HEK293 (cell line): ENCODE results near the gene CNOT6L.

Source experiments
- ATF2 ChIP-seq: fragments of 450-650 bp; formaldehyde crosslinking; IDR thresholded peaks from 2 replicates; pipeline ENCODE4 v1.5.1; 2016; ENCODE audit warnings: missing biosample characterization, missing genetic modification characterization, low read depth
- CTCF ChIP-seq: fragments of 450-650 bp; formaldehyde crosslinking; IDR thresholded peaks from 2 replicates; pipeline ENCODE4 v1.5.1; 2016; ENCODE audit warnings: missing biosample characterization, missing genetic modification characterization
- GLIS2 ChIP-seq: fragments of 450-650 bp; formaldehyde crosslinking; IDR thresholded peaks from 2 replicates; pipeline ENCODE4 v1.5.1; 2016; ENCODE audit warnings: missing biosample characterization, missing genetic modification characterization
- KLF10 ChIP-seq: fragments of 450-650 bp; IDR thresholded peaks from 2 replicates; pipeline ENCODE4 v1.5.1; 2018; ENCODE audit warnings: missing biosample characterization, mild to moderate bottlenecking, missing genetic modification characterization
- ZBTB20 ChIP-seq: fragments of 450-650 bp; formaldehyde crosslinking; IDR thresholded peaks from 2 replicates; pipeline ENCODE4 v1.5.1; 2016; ENCODE audit warnings: missing biosample characterization, missing genetic modification characterization
- ZBTB44 ChIP-seq: fragments of 450-650 bp; IDR thresholded peaks from 2 replicates; pipeline ENCODE4 v1.5.1; 2018; ENCODE audit warnings: missing biosample characterization, mild to moderate bottlenecking, missing genetic modification characterization
- ZFP37 ChIP-seq: fragments of 450-650 bp; formaldehyde crosslinking; IDR thresholded peaks from 2 replicates; pipeline ENCODE4 v1.5.1; 2016; ENCODE audit warnings: missing biosample characterization, missing genetic modification characterization
- ZNF24 ChIP-seq: fragments of 450-650 bp; formaldehyde crosslinking; IDR thresholded peaks from 2 replicates; pipeline ENCODE4 v1.5.1; 2016; ENCODE audit warnings: missing biosample characterization, missing genetic modification characterization
- ZNF248 ChIP-seq: fragments of 450-650 bp; formaldehyde crosslinking; IDR thresholded peaks from 2 replicates; pipeline ENCODE4 v1.5.1; 2017; ENCODE audit warnings: missing biosample characterization, missing genetic modification characterization
- ZNF510 ChIP-seq: fragments of 450-650 bp; formaldehyde crosslinking; IDR thresholded peaks from 2 replicates; pipeline ENCODE4 v1.5.1; 2018; ENCODE audit warnings: mild to moderate bottlenecking, missing genetic modification characterization, missing biosample characterization; ENCODE audit not compliant: insufficient replicate concordance
- ZNF707 ChIP-seq: fragments of 450-650 bp; formaldehyde crosslinking; IDR thresholded peaks from 2 replicates; pipeline ENCODE4 v1.5.1; 2016; ENCODE audit warnings: missing biosample characterization, missing genetic modification characterization
- TF ChIP-seq, protein P1 (sequence below): fragments of 450-650 bp; formaldehyde crosslinking; IDR thresholded peaks from 2 replicates; pipeline ENCODE4 v1.5.1; 2017; ENCODE audit warnings: missing biosample characterization, missing genetic modification characterization
- TF ChIP-seq, protein P2 (sequence below): fragments of 450-650 bp; formaldehyde crosslinking; IDR thresholded peaks from 2 replicates; pipeline ENCODE4 v1.5.1; 2017; ENCODE audit warnings: missing biosample characterization, missing genetic modification characterization

GRCh38 chr4:77818602-77819403 lies at the start of gene CNOT6L:
- TF ChIP-seq ZNF248 (tag by site-specific recombination) (no peak), CTCF (tag by site-specific recombination) (peak; percentile 3; the same call in 1 of the 2 replicates), ZNF707 (tag by site-specific recombination) (no peak), ZNF24 (no peak), GLIS2 (tag by site-specific recombination) (peak; percentile 91), ZNF510 (no peak), ATF2 (tag by site-specific recombination) (no peak), KLF10 (tag by site-specific recombination) (no peak), ZBTB20 (tag by site-specific recombination) (peak; percentile 23; the same call in 1 of the 2 replicates), ZBTB44 (no peak), ZFP37 (no peak)
- TF ChIP-seq, protein P1, sequence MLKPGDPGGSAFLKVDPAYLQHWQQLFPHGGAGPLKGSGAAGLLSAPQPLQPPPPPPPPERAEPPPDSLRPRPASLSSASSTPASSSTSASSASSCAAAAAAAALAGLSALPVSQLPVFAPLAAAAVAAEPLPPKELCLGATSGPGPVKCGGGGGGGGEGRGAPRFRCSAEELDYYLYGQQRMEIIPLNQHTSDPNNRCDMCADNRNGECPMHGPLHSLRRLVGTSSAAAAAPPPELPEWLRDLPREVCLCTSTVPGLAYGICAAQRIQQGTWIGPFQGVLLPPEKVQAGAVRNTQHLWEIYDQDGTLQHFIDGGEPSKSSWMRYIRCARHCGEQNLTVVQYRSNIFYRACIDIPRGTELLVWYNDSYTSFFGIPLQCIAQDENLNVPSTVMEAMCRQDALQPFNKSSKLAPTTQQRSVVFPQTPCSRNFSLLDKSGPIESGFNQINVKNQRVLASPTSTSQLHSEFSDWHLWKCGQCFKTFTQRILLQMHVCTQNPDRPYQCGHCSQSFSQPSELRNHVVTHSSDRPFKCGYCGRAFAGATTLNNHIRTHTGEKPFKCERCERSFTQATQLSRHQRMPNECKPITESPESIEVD (tag by site-specific recombination): no peak
- TF ChIP-seq, protein P2, sequence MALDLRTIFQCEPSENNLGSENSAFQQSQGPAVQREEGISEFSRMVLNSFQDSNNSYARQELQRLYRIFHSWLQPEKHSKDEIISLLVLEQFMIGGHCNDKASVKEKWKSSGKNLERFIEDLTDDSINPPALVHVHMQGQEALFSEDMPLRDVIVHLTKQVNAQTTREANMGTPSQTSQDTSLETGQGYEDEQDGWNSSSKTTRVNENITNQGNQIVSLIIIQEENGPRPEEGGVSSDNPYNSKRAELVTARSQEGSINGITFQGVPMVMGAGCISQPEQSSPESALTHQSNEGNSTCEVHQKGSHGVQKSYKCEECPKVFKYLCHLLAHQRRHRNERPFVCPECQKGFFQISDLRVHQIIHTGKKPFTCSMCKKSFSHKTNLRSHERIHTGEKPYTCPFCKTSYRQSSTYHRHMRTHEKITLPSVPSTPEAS: peak; percentile 89
